Left ventricle myocardium superior (tissue), 1 donor: ENCODE results near the gene GPC6. TPM values are rescaled to one million over a fixed set of nuclear protein-coding genes. Genes with fewer than 3 reads are reported as not detected.
A peak's percentile ranks its signal among the peaks of the same experiment; 100 is the strongest.
"Not testable (repeated sequence)": the region's sequence is repeated elsewhere in the genome, so short reads cannot be mapped to it uniquely, and the experiment has no call there.

ENCODE experiments used
- ATAC-seq: fragments of 200-7000 bp; cut with Tn5 transposase; one replicate; pipeline ENCODE4 v1.9.1; 2020; ENCODE audit warnings: mild to moderate bottlenecking, moderate library complexity
- DNase-seq: peaks from one replicate; pipeline ENCODE4 v3.0.0-alpha.2; 2020
- intact Hi-C: fragments of 100-400 bp; cut with micrococcal nuclease; formaldehyde crosslinking; loops from one replicate; pipeline ENCODE4 v1.11.0; 2022
- total RNA-seq: library from RNA; stranded (reverse); fragmentation: NEBNext Ultra II Directional; extraction: Animal tissue kit (Norgen Biotek cat#: 25700); gene quantifications from one replicate; pipeline ENCODE4 v1.2.1, GENCODE V29; 2021
- donor health status: DM: no; HTN: yes; CAD: no; lungs with severe emphysema.

GPC6 gene
- total RNA-seq, 1 donor from 2014 or later, result 1.6 TPM

GRCh38 chr13:93411186-93411680 lies 184.6 kb downstream of the GPC6 start:
- intact Hi-C loops, result no loop called here
- no peak for DNase-seq
- ATAC-seq, result no peak

- ATAC-seq, result no peak
- intact Hi-C loops, result no loop called here
- DNase-seq, result no peak
Observed at GRCh38 chr13:93412676-93413075, 186.1 kb downstream of the GPC6 start.

GRCh38 chr13:93413972-93414717 lies 187.5 kb downstream of the GPC6 start:
- ATAC-seq, result no peak
- intact Hi-C loops, result no loop called here
- no peak for DNase-seq

- DNase-seq (no peak), ATAC-seq (no peak)
- intact Hi-C loops, result no loop called here
Observed at GRCh38 chr13:93416736-93417355, 190.2 kb downstream of the GPC6 start.

- intact Hi-C loops, result no loop called here
- ATAC-seq (no peak), DNase-seq (no peak)
Observed at GRCh38 chr13:93418398-93418797, 191.8 kb downstream of the GPC6 start.

- intact Hi-C loops, result no loop called here
- DNase-seq (no peak), ATAC-seq (no peak)
Observed at GRCh38 chr13:93420206-93420605, 193.6 kb downstream of the GPC6 start.

- intact Hi-C loops, result no loop called here
- ATAC-seq, result no peak
Observed at GRCh38 chr13:93420887-93421286, 194.3 kb downstream of the GPC6 start.

GRCh38 chr13:93422980-93423543 lies 196.5 kb downstream of the GPC6 start:
- ATAC-seq (no peak), DNase-seq (no peak)
- intact Hi-C loops, result no loop called here

More at GRCh38 chr13:93420887-93421286, 194.3 kb downstream of the GPC6 start:
- no peak for DNase-seq

GRCh38 chr13:93425411-93425810 lies 198.8 kb downstream of the GPC6 start:
- DNase-seq (no peak), ATAC-seq (no peak)
- intact Hi-C loops, result no loop called here

- no peak for DNase-seq
- no peak for ATAC-seq
- intact Hi-C loops, result no loop called here
Observed at GRCh38 chr13:93430381-93430780, 203.8 kb downstream of the GPC6 start.

- ATAC-seq, result no peak
- intact Hi-C loops, result no loop called here
Observed at GRCh38 chr13:93435651-93436050, 209.0 kb downstream of the GPC6 start.

GRCh38 chr13:93437081-93437480 lies 210.5 kb downstream of the GPC6 start:
- intact Hi-C loops, result no loop called here
- ATAC-seq (no peak), DNase-seq (no peak)

More at GRCh38 chr13:93435651-93436050, 209.0 kb downstream of the GPC6 start:
- DNase-seq, result no peak

GRCh38 chr13:93446238-93446637 lies 219.6 kb downstream of the GPC6 start:
- DNase-seq (no peak), ATAC-seq (no peak)
- intact Hi-C loops, result no loop called here

GRCh38 chr13:93450191-93450621 lies 223.6 kb downstream of the GPC6 start:
- intact Hi-C loops, result no loop called here
- DNase-seq (no peak), ATAC-seq (no peak)

GRCh38 chr13:93450761-93451160 lies 224.2 kb downstream of the GPC6 start:
- intact Hi-C loops, result no loop called here
- no peak for DNase-seq
- ATAC-seq, result no peak

- intact Hi-C loops, ATAC-seq: not testable (repeated sequence)
- peak; percentile 34 for DNase-seq
Observed at GRCh38 chr13:93454676-93455235, 228.1 kb downstream of the GPC6 start.

GRCh38 chr13:93455861-93456260 lies 229.3 kb downstream of the GPC6 start:
- intact Hi-C loops, result no loop called here
- DNase-seq, result no peak
- no peak for ATAC-seq

- no peak for ATAC-seq
- DNase-seq, result no peak
- intact Hi-C loops, result no loop called here
Observed at GRCh38 chr13:93460005-93460404, 233.4 kb downstream of the GPC6 start.

GRCh38 chr13:93462151-93462550 lies 235.5 kb downstream of the GPC6 start:
- no peak for ATAC-seq
- DNase-seq, result no peak
- intact Hi-C loops, result no loop called here

- intact Hi-C loops, result no loop called here
- DNase-seq (no peak), ATAC-seq (no peak)
Observed at GRCh38 chr13:93466502-93467036, 240.0 kb downstream of the GPC6 start.
